GM10248 (cell line): ENCODE data around the gene ACSS2.
A peak's percentile ranks its signal among the peaks of the same experiment; 100 is the strongest.
"Not testable (repeated sequence)": the region's sequence is repeated elsewhere in the genome, so short reads cannot be mapped to it uniquely, and the experiment has no call there.

Experiments
- CTCF ChIA-PET: fragments of 300-600 bp; sonication (Branson Sonifier 250); formaldehyde crosslinking; extraction: SDS; loops from one replicate; lab custom pipeline; 2021; ENCODE audit warnings: antibody characterized with exemption; lab: Yijun Ruan, JAX
- POLR2A ChIA-PET: fragments of 350-650 bp; sonication (Branson Sonifier 250); formaldehyde crosslinking; extraction: SDS; loops from one replicate; lab custom pipeline; 2020; ENCODE audit warnings: antibody characterized with exemption; lab: Yijun Ruan, JAX
- DNase-seq: peaks from one replicate; pipeline ENCODE4 v3.0.0; 2012; ENCODE audit errors: extremely low spot score
- TF ChIP-seq, protein P1 (sequence below): IDR thresholded peaks from 2 replicates; pipeline ENCODE4 v1.5.1; 2012; ENCODE audit warnings: mild to moderate bottlenecking, low read depth; ENCODE audit errors: extremely low read depth, missing control alignments, control extremely low read depth

Gene ACSS2

DNA sequence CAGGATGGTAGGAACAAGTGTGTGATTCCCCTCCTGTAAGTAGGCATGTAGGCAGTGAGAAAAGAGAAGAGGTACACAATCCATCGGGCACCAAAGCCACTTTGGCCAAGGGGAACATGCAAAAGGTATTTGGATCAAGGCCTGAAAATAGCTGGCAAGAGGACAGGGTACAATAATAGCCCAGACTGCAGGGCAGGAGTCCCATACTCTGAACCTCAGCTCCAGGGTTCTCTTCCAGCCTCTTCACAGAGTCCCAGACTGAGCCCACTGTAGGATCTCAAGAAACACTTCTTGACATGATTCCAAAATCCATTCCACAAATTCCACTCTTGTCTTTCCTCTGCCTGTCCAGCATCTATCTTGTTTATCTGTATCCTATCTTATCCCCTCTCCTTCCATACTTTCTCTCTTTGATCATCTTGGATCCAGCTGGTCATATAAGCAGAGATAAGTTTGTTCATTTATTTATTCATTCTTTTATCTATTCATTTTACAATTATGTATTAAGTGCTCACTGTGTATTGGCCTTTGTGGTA is 19.7 kb downstream of the ACSS2 start:
- ChIA-PET CTCF (no interaction called here), POLR2A (no interaction called here)
- no peak for DNase-seq
- TF ChIP-seq, protein P1, sequence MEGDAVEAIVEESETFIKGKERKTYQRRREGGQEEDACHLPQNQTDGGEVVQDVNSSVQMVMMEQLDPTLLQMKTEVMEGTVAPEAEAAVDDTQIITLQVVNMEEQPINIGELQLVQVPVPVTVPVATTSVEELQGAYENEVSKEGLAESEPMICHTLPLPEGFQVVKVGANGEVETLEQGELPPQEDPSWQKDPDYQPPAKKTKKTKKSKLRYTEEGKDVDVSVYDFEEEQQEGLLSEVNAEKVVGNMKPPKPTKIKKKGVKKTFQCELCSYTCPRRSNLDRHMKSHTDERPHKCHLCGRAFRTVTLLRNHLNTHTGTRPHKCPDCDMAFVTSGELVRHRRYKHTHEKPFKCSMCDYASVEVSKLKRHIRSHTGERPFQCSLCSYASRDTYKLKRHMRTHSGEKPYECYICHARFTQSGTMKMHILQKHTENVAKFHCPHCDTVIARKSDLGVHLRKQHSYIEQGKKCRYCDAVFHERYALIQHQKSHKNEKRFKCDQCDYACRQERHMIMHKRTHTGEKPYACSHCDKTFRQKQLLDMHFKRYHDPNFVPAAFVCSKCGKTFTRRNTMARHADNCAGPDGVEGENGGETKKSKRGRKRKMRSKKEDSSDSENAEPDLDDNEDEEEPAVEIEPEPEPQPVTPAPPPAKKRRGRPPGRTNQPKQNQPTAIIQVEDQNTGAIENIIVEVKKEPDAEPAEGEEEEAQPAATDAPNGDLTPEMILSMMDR = no peak

DNA sequence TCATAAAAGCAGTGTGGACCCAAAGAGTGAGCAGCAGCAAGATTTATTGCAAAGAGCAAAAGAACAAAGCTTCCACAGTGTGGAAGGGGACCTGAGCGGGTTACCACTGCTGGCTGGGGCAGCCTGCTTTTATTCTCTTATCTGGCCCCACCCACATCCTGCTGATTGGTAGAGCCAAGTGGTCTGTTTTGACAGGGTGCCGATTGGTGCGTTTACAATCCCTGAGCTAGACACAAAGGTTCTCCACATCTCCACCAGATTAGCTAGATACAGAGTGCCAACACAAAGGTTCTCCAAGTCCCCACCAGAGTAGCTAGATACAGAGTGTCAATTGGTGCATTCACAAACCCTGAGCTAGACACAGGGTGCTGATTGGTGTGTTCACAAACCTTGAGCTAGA is 21.7 kb downstream of the ACSS2 start:
- POLR2A ChIA-PET, DNase-seq, CTCF ChIA-PET: not testable (repeated sequence)

DNA sequence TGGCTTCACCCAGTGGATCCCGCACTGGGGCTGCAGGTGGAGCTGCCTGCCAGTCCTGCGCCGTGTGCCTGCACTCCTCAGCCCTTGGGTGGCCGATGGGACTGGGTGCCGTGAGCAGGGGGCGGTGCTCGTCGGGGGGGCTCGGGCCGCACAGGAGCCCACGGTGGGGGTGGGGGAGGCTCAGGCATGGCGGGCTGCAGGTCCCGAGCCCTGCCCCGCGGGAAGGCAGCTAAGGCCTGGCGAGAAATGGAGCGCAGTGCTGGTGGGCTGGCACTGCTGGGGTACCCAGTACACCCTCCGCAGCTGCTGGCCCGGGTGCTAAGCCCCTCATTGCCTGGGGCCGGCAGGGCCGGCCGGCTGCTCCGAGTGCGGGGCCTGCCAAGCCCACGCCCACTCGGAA is 22.3 kb downstream of the ACSS2 start:
- CTCF ChIA-PET, POLR2A ChIA-PET: not testable (repeated sequence)

GRCh38 chr20:34904202-34904621 is 27.8 kb downstream of the ACSS2 start:
- TF ChIP-seq, protein P1 = no peak
- DNase-seq = peak; percentile 59
- POLR2A ChIA-PET = interaction anchor here (0.7 kb wide), 1 partner anchor 543 kb away, joined by 5 read pairs; no protein-coding TSS in a partner anchor
- CTCF ChIA-PET = interaction anchor here (1.1 kb wide), 1 partner anchor 11 kb away, joined by 3 read pairs; no protein-coding TSS in a partner anchor

More for the DNA sequence above, 22.3 kb downstream of the ACSS2 start:
- DNase-seq = not testable (repeated sequence)

DNA sequence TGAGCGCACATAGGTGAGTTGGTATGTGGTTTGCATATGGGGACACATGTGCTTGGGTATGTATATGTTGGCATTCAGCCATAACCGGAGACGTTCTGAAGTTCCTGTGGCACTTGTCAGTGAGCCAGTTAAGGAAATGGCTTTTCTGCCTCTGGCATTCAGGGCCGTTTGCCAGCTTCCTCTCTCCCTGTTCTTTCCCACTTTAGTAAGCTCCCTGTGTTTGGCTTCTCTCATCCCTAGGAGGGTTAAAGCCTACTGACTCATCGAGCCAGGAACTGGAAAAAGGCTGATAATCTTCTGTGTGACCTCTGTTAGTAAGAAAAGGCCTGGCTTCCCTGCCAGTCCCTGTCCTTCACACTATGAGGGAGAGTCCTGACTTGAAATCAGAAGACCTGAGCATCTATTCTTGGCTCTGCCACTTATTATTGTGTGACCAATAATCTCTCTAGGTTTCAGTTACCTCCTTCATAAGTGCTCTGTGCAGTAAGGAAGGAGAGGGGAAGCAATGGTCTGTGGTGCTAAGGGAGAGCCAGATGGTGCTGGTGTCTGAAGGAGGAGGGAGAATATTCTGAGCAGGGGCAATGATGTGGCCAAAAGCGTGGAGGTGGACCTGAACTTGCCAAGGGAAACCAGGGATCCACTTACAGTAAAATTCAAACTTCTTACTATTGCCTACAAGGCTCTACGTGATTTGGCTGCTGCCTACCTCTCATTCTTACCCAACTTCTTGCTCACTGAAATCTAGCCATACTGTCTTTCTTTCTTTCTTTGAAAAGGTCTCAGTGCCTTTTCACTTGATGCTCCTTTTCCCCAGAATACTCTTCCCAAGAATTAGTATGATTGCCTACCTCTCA is 31.4 kb downstream of the ACSS2 start:
- CTCF ChIA-PET = no interaction called here
- TF ChIP-seq, protein P1 = no peak

DNA sequence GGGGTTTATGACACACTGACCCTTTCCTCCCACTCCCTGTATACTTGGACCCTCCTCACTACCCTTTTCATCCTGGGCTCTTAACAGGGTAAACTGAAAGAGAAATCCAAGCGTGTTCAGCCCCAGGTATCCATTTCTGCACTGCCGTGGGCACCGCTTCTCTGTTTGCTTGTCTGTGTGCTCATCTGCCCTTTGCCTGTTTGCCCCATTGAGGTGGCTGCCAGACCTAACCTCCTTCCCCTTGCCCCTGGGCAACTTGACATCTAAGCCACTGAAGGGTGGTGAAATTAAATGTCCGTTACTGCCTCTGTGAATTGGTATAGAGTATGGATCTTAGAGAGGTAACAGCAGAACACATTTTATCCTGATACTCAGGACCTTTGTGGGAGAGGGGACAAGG is 38.7 kb downstream of the ACSS2 start:
- CTCF ChIA-PET = interaction anchor here (1.2 kb wide), 1 partner anchor 14 kb away, joined by 3 read pairs; no protein-coding TSS in a partner anchor
- POLR2A ChIA-PET = no interaction called here
- no peak for DNase-seq
- TF ChIP-seq, protein P1 = no peak

More for the DNA sequence above, 31.4 kb downstream of the ACSS2 start:
- DNase-seq = no peak
- POLR2A ChIA-PET = interaction anchor here (0.7 kb wide), 1 partner anchor 46 kb away, joined by 7 read pairs; no protein-coding TSS in a partner anchor

DNA sequence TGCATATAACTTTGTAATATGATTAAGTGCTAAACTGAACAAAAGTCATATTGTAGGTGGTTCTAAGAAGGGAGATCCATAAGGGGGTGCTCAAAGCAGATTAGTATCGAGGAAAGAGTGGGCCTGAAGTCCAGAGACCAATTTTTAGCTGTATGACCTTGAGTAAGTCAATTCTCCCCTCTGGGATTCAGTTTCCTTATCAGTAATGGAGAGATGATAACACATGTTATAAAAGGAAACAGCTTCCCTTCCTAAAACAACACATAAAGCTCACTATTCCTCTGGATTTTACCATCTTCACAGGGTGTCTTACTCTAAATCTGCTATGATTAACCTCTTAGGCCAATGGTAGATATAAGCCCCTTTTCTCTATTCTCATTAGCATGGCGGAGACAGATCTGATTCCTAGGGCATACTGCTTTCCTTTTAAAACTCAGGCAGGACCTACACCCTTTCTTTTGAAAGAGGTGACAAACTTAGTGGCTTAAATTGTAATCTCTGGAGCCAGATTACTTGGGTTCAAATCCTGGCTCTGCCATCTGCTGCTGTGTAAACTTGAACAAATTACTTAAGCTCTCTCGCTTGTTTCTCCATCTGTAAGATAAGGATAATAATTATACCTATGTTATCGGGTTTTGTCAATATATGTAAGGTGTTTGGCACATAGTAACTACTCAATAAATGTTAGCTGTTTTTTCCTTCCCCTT is 39.5 kb downstream of the ACSS2 start:
- DNase-seq = no peak
- CTCF ChIA-PET = interaction anchor here (1.0 to 1.7 kb wide), 3 partner anchors 14 to 42 kb away, joined by 3 to 5 read pairs (median 3); no protein-coding TSS in a partner anchor
- TF ChIP-seq, protein P1 = no peak
- POLR2A ChIA-PET = no interaction called here
